ENCODE measurements around the gene ZNF547. TPM values are rescaled to one million over a fixed set of nuclear protein-coding genes. Genes with fewer than 3 reads are reported as not detected.
"Not testable (repeated sequence)": the region's sequence is repeated elsewhere in the genome, so short reads cannot be mapped to it uniquely, and the experiment has no call there.

Gene ZNF547
- total RNA-seq, 1 donor from 2014 or later: 2.4 TPM

GRCh38 chr19:57362419-57362818 lies 932 bp upstream of the ZNF547 start:
- ATAC-seq (no peak), DNase-seq (ENCODE audit: missing footprints) (no peak)
- intact Hi-C loops (cut with DNase I): loop anchor here (2.0 kb wide), 1 partner anchor 42 kb away; the partner anchor contains the start of gene ZNF543

GRCh38 chr19:57363688-57364181 lies 384 bp downstream of the ZNF547 start:
- intact Hi-C loops (cut with DNase I): loop anchor here (2.0 kb wide), 1 partner anchor 43 kb away; the partner anchor contains the start of gene ZNF543
- ATAC-seq (peak; percentile 1), DNase-seq (ENCODE audit: missing footprints) (no peak)

DNA sequence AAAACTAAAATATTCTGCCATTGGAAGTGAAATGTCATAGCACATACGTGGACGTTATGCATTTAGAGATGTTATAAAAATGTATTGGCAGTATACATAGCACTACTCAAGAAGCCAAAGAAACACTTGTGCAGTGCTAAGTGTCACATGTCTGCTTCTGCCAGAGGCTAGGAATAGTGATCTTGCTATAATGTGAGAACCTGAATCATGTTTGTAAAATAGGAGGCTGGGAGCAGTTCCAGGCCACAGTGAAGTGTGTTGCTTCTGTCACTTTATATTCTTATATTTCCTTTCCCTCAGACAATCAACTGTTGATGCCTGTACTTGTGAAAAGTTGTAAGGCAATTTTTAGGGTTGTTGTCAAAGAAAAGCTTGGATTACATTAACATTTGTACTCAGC lies 3.4 kb downstream of the ZNF547 start:
- no peak for ATAC-seq
- intact Hi-C loops (cut with DNase I): no loop called here

GRCh38 chr19:57374179-57374578 lies 10.8 kb downstream of the ZNF547 start:
- DNase-seq (ENCODE audit: missing footprints): no peak
- intact Hi-C loops (cut with DNase I): no loop called here
- ATAC-seq: no peak

More for the DNA sequence above, 3.4 kb downstream of the ZNF547 start:
- DNase-seq (ENCODE audit: missing footprints): no peak

- intact Hi-C loops (cut with DNase I); ATAC-seq; DNase-seq (ENCODE audit: missing footprints): not testable (repeated sequence)
Observed at GRCh38 chr19:57374647-57375046, 11.3 kb downstream of the ZNF547 start.

- intact Hi-C loops (cut with DNase I): no loop called here
- no peak for ATAC-seq
- DNase-seq (ENCODE audit: missing footprints): no peak
Observed at GRCh38 chr19:57376151-57376550, 12.8 kb downstream of the ZNF547 start.

GRCh38 chr19:57377498-57378146 lies 14.3 kb downstream of the ZNF547 start:
- DNase-seq (ENCODE audit: missing footprints) (no peak), ATAC-seq (no peak)
- intact Hi-C loops (cut with DNase I): no loop called here

- ATAC-seq (no peak), DNase-seq (ENCODE audit: missing footprints) (no peak)
Observed at GRCh38 chr19:57380923-57381322, 17.6 kb downstream of the ZNF547 start.

DNA sequence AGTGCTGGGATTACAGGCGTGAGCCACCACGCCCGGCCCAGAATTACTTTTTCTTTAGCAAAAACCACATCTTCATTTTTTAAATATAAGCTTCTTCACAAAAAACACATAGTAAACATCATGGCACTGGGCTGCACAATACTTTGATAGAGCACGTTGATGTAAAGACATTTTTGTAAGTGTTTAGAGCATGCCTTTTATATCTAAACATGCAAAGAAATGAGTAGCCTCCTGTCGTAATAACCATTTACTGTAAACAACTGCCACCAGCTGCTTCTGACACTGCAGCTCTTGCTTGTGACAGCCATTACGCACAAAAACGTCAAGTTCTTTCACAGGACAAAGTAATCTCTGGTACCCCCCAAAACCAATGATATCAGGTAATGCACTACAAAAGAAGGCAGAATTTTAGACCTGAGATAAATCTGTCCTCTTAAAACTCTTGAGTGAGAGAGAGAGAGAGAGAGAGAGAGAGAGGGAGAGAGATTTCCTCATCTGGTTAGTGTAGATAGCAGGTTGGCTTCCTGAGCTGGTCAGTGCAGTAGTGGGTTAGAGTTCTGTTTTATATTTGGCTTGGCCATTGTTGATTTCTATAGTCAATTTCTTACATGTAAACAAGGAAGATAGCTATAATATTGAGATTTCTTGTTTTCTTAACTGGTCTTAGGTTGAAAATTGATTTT lies 19.6 kb downstream of the ZNF547 start:
- intact Hi-C loops (cut with DNase I): no loop called here
- ATAC-seq: no peak

More at GRCh38 chr19:57380923-57381322, 17.6 kb downstream of the ZNF547 start:
- intact Hi-C loops (cut with DNase I): no loop called here

GRCh38 chr19:57389194-57389729 lies 25.9 kb downstream of the ZNF547 start:
- intact Hi-C loops (cut with DNase I): no loop called here
- ATAC-seq (no peak), DNase-seq (ENCODE audit: missing footprints) (no peak)

More for the DNA sequence above, 19.6 kb downstream of the ZNF547 start:
- no peak for DNase-seq (ENCODE audit: missing footprints)

DNA sequence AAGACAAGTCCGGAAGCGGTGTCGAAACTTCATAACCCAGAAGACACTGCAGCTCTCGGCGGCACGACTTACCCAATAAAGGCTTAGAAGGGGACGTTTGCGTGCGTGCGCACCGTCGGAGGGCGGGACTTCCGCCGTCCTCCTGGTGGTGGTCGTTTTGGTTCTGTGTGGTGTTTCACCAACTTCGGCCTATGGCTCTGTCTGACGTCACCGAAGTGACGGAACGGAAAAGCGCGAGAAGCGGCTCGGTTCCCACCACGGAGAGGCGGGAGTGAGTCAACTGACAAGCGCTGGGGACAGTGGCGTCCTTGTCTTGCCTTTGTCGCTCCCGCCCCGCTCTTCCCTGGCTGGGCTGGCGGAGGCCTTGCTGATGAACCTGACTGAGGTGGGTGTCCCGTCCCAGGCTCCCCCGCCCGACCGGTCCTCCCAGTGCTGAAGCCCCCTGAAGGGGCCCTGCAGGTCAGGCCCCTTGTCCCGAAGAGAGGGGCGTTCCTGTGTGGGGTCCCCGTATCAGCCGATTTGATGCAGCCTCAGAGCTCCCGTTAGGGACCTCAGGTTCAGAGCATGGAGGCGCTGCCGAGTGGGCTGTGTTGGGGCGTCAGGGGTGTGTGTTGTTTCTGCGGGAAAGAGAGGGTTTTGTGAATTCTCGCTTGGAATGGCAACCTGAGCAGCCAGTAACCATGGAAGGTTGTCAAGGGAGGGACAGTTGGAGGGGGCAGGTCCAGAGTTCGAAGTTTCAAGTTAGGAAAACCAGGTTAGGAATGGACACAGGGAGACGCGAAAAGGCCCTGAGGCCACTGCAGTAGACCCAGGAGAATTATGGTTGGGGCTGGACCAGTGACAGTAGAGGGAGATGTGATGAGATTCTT lies 26.6 kb downstream of the ZNF547 start, which contains the start of gene ZNF548:
Gene ZNF548, plus strand, starts transcription at position 125 of the 869 bp plus-strand sequence. Its CDS starts 246 bp downstream, at position 371.
- intact Hi-C loops (cut with DNase I): no loop called here

DNA sequence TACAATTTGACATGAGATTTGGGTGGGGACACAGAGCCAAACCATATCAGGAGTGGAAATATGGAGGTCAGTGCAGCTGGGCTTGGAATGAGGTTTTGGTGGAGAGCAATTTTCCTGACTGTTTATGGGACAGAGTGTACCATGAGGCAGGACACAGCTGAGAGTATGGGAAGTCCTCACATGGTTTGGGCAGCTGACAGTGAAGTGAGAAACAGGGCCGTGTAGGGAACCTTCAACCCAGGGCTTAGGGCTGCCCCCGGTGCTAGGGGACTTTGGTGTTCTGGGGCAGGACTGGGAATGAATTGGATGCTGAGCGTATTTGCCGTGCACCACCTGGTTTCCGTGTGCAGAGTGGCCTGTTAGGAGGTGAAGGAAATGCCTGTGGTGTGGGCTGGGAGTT lies 32.4 kb downstream of the ZNF547 start:
- DNase-seq (ENCODE audit: missing footprints): no peak
- ATAC-seq: no peak
- intact Hi-C loops (cut with DNase I): no loop called here

More for the DNA sequence above, 26.6 kb downstream of the ZNF547 start, which contains the start of gene ZNF548:
- DNase-seq (ENCODE audit: missing footprints) (peak; percentile 97), ATAC-seq (peak; percentile 100)

GRCh38 chr19:57398868-57399267 lies 35.5 kb downstream of the ZNF547 start:
- DNase-seq (ENCODE audit: missing footprints): no peak
- no peak for ATAC-seq
- intact Hi-C loops (cut with DNase I): no loop called here

GRCh38 chr19:57403737-57404563 lies 40.6 kb downstream of the ZNF547 start:
- ATAC-seq (no peak), DNase-seq (ENCODE audit: missing footprints) (no peak)
- intact Hi-C loops (cut with DNase I): no loop called here

DNA sequence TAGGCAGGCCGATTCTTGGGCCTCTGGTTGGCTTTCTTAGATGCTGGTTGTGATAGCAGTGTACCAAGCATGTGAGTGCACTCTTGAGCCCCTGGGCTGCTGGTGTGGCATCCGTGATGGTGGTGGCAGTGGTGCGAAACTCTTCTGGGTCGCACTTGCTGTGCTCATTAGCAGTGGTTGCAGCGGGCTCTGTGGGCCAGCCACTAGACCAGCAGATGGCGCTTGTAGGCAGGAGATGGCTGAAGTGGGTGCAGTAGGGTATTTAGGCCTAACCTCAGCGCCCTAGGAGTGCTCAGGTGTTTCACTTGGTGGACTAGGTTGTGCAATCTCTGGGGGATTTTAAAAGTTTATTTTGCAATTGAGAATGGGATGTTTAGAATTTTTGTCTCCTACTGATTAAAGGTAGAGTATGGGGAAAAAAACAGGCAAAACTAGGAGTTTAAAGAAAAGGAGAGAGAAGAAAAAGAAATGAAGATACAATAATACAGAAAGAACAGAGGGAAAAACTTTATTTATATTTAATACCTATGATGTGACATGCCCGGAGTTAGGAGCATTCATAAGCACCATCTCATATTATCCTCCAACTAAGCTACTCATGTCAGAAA lies 43.3 kb downstream of the ZNF547 start:
- intact Hi-C loops (cut with DNase I): no loop called here
- ATAC-seq (peak; percentile 51), DNase-seq (ENCODE audit: missing footprints) (peak; percentile 79)

GRCh38 chr19:57410877-57411671 lies 47.7 kb downstream of the ZNF547 start, which contains the start of gene ZNF17:
ZNF17 (plus strand) TSS chr19:57411161; CDS start chr19:57413616, 2,455 bp downstream.
- peak; percentile 100 for ATAC-seq
- intact Hi-C loops (cut with DNase I): no loop called here

GRCh38 chr19:57419439-57419838 lies 56.1 kb downstream of the ZNF547 start:
- DNase-seq (ENCODE audit: missing footprints) (no peak), ATAC-seq (no peak)
- intact Hi-C loops (cut with DNase I): no loop called here

More at GRCh38 chr19:57410877-57411671, 47.7 kb downstream of the ZNF547 start, which contains the start of gene ZNF17:
- peak; percentile 97 for DNase-seq (ENCODE audit: missing footprints)
